ENCODE measurements around the gene ZNF330. TPM values are rescaled to one million over a fixed set of nuclear protein-coding genes. Genes with fewer than 3 reads are reported as not detected.
A peak's percentile ranks its signal among the peaks of the same experiment; 100 is the strongest.
"Not testable (repeated sequence)": the region's sequence is repeated elsewhere in the genome, so short reads cannot be mapped to it uniquely, and the experiment has no call there.

Gene ZNF330
- 34.6 TPM for total RNA-seq
- long read RNA-seq, partial matches to known transcripts: 0 of 2 reads
- long read RNA-seq, other reads (novel, unspliced or antisense): 2 of 2 reads

- peak; percentile 96 for DNase-seq (ENCODE audit: low spot score)
Measured at GRCh38 chr4:141220691-141221659, at the start of gene ZNF330. Gene ZNF330, plus strand, starts transcription at chr4:141220895. Its CDS starts 1,477 bp downstream, at chr4:141222372.

GRCh38 chr4:141174457-141174856 lies 46.2 kb upstream of the ZNF330 start:
- DNase-seq (ENCODE audit: low spot score): no peak

GRCh38 chr4:141177171-141177570 lies 43.5 kb upstream of the ZNF330 start:
- no peak for DNase-seq (ENCODE audit: low spot score)

GRCh38 chr4:141179474-141180373 lies 41.0 kb upstream of the ZNF330 start:
- DNase-seq (ENCODE audit: low spot score): no peak

GRCh38 chr4:141180991-141181761 lies 39.5 kb upstream of the ZNF330 start:
- no peak for DNase-seq (ENCODE audit: low spot score)

- DNase-seq (ENCODE audit: low spot score): not testable (repeated sequence)
Measured at GRCh38 chr4:141183491-141183890, 37.2 kb upstream of the ZNF330 start.

GRCh38 chr4:141192564-141192963 lies 28.1 kb upstream of the ZNF330 start:
- no peak for DNase-seq (ENCODE audit: low spot score)

GRCh38 chr4:141193516-141194034 lies 27.1 kb upstream of the ZNF330 start:
- no peak for DNase-seq (ENCODE audit: low spot score)

GRCh38 chr4:141195095-141195707 lies 25.5 kb upstream of the ZNF330 start:
- DNase-seq (ENCODE audit: low spot score): no peak

GRCh38 chr4:141196227-141196933 lies 24.3 kb upstream of the ZNF330 start:
- no peak for DNase-seq (ENCODE audit: low spot score)

GRCh38 chr4:141207961-141208360 lies 12.7 kb upstream of the ZNF330 start:
- DNase-seq (ENCODE audit: low spot score): no peak

GRCh38 chr4:141210168-141210567 lies 10.5 kb upstream of the ZNF330 start:
- no peak for DNase-seq (ENCODE audit: low spot score)

- DNase-seq (ENCODE audit: low spot score): no peak
Measured at GRCh38 chr4:141213550-141213991, 7.1 kb upstream of the ZNF330 start.

- DNase-seq (ENCODE audit: low spot score): no peak
Measured at GRCh38 chr4:141215030-141215429, 5.7 kb upstream of the ZNF330 start.

- no peak for DNase-seq (ENCODE audit: low spot score)
Measured at GRCh38 chr4:141216002-141216761, 4.5 kb upstream of the ZNF330 start.

GRCh38 chr4:141220271-141220670 lies 424 bp upstream of the ZNF330 start:
- DNase-seq (ENCODE audit: low spot score): no peak

- no peak for DNase-seq (ENCODE audit: low spot score)
Measured at GRCh38 chr4:141223418-141223817, 2.7 kb downstream of the ZNF330 start.

GRCh38 chr4:141227280-141227679 lies 6.6 kb downstream of the ZNF330 start:
- DNase-seq (ENCODE audit: low spot score): not testable (repeated sequence)
